Body of pancreas (tissue), 4 donors: ENCODE measurements around the gene VGLL4. TPM values are rescaled to one million over a fixed set of nuclear protein-coding genes. Genes with fewer than 3 reads are reported as not detected.

ENCODE experiments used
- ATAC-seq: fragments of 150-250 bp; one replicate; pipeline ENCODE4 v1.9.1; 2016
- DNase-seq, 4 donors: peaks; one replicate each; pipeline ENCODE4 v3.0.0-alpha.2; 2019
- H3K27ac ChIP-seq, 4 donors: fragments of 200-600 bp; sonication (generic); 1 replicate in 3 of 4; 2 replicates in 1 of 4; pipeline versions ENCODE4 v1.5.1 to v1.6.1; 2016 to 2019; ENCODE audit warnings: mild to moderate bottlenecking in 1 of 4, mixed read lengths in 1 of 4, moderate library complexity in 1 of 4
- H3K27me3 ChIP-seq, 2 donors: fragments of 200-600 bp; sonication (generic); one replicate each; pipeline ENCODE4 v1.6.0; 2016; ENCODE audit warnings: mild to moderate bottlenecking in 1 of 2
- H3K36me3 ChIP-seq, 2 donors: fragments of 200-600 bp; sonication (generic); replicated peaks in 1 of 2; 2 replicates each; pipeline ENCODE4 v1.5.1; 2016; ENCODE audit warnings: low read depth in 2 of 2; ENCODE audit not compliant: insufficient read depth in 1 of 2
- H3K4me1 ChIP-seq: fragments of 200-600 bp; sonication (generic); one replicate; pipeline ENCODE4 v1.6.0; 2016
- H3K4me3 ChIP-seq, 2 donors: fragments of 200-600 bp; sonication (generic); 1 replicate in 1 of 2; 2 replicates in 1 of 2; pipeline ENCODE4 v1.5.1; 2016 to 2019
- H3K9me3 ChIP-seq, 3 donors: fragments of 200-600 bp; sonication (generic); 1 replicate in 2 of 3; 2 replicates in 1 of 3; pipeline ENCODE4 v1.5.1; 2016
- POLR2A ChIP-seq, 3 donors: fragments of 450-650 bp; IDR thresholded peaks; one replicate each; pipeline ENCODE4 v1.6.1; 2016; ENCODE audit warnings: antibody characterized with exemption in 3 of 3, mild to moderate bottlenecking in 2 of 3
- WGBS, 2 donors: methylation state at CpG; one replicate each; pipeline ENCODE4 v1.1.5; 2017; 5-methylcytosine and 5-hydroxymethylcytosine counted together
- intact Hi-C: fragments of 100-400 bp; cut with DNase I; formaldehyde crosslinking; loops from one replicate; pipeline ENCODE4 v1.15.1; 2023
- total RNA-seq, 2 donors: library from RNA; depleted of rRNA; stranded (reverse); fragments of >200 nt; gene quantifications; one replicate each; pipeline ENCODE4 v1.1.0, GENCODE V29; 2016
- TF ChIP-seq, protein P1 (sequence below), 7 experiments: fragments of 450-650 bp in 4 of 7; fragments of 200-600 bp in 3 of 7; sonication (generic) in 3 of 7; IDR thresholded peaks; one replicate each; pipeline ENCODE4 v1.5.1; 2016 to 2019; ENCODE audit warnings: antibody characterized with exemption in 7 of 7

VGLL4 gene
- total RNA-seq, 2 donors from 2014 or later, result 66.4 to 91.0 TPM

DNA sequence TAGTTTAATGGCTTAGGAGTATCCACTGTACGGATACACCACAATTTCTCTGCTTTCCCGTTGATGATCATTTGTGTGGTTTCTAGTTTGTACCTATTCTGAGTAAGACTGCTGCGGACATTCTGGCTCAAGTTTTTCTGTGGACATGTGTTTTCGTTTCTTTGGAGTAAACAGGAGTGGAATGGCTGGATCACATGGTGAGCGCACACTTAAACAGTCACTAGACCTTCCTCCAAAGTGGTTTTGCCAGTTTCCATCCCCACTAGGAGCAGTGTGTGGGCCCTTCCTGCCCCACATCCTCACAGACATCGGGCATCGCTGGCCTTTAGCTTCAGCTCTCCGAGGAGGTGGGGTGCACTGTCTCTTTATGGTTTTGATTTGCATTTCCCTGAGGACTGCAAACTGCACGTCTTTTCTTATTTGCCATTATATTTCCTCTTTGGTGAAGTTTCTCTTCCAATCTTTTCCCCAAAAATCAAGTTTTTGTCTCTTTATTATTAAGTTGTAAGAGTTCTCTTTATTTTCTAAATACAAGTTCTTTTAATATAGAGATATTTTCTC lies 94.1 kb downstream of the VGLL4 start:
- Histone ChIP-seq H3K4me3 (no peak overlapping the region), H3K4me1 (peaks cover 16% of the 10 kb centered on the region), H3K9me3 (no peaks in the 10 kb centered on the region), H3K27me3 (no peaks in the 10 kb centered on the region), H3K27ac (no peak overlapping the region), H3K36me3 (no peaks in the 10 kb centered on the region)
- TF ChIP-seq, protein P1, sequence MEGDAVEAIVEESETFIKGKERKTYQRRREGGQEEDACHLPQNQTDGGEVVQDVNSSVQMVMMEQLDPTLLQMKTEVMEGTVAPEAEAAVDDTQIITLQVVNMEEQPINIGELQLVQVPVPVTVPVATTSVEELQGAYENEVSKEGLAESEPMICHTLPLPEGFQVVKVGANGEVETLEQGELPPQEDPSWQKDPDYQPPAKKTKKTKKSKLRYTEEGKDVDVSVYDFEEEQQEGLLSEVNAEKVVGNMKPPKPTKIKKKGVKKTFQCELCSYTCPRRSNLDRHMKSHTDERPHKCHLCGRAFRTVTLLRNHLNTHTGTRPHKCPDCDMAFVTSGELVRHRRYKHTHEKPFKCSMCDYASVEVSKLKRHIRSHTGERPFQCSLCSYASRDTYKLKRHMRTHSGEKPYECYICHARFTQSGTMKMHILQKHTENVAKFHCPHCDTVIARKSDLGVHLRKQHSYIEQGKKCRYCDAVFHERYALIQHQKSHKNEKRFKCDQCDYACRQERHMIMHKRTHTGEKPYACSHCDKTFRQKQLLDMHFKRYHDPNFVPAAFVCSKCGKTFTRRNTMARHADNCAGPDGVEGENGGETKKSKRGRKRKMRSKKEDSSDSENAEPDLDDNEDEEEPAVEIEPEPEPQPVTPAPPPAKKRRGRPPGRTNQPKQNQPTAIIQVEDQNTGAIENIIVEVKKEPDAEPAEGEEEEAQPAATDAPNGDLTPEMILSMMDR (IDR thresholded peaks at IDR 0.05), result no peak
- no peak for TF ChIP-seq POLR2A (IDR thresholded peaks at IDR 0.05)
- DNase-seq (no peak), ATAC-seq (no peak)
- intact Hi-C loops, result no loop called here
- WGBS, 2 donors, result 88 to 90% methylated on average over 9 of the region's 9 CpGs

DNA sequence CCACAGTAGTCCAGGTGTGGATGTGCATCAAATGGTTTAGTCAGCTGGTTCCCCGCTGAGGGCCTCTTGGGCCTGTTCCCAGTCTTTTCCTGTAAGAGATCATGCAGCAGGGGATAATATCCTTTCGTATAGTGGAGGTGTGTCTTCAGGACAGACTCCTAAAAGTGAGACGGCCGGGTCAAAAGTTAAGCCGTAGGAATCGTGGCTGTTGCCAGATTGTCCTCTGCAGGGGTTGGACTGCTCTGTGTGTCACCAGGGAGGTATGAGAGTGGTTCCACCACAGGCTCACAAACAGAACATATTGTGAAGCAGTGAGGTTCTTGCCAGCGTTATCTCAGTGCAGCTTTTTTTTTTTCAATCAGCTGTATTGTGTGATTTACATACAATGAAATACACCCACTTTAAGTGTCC lies 95.0 kb downstream of the VGLL4 start:
- no peak for TF ChIP-seq POLR2A (IDR thresholded peaks at IDR 0.05)
- TF ChIP-seq, protein P1 (IDR thresholded peaks at IDR 0.05), result no peak
- Histone ChIP-seq H3K27ac (no peak overlapping the region), H3K36me3 (no peaks in the 10 kb centered on the region), H3K4me3 (no peak overlapping the region), H3K9me3 (no peaks in the 10 kb centered on the region), H3K4me1 (peaks cover 7% of the 10 kb centered on the region), H3K27me3 (no peaks in the 10 kb centered on the region)
- ATAC-seq (no peak), DNase-seq (peak in 2 of 4 donors; percentile 42 to 54)
- intact Hi-C loops, result no loop called here
- 71 to 72% methylated on average over 6 to 7 of the region's 7 CpGs for WGBS, 2 donors

DNA sequence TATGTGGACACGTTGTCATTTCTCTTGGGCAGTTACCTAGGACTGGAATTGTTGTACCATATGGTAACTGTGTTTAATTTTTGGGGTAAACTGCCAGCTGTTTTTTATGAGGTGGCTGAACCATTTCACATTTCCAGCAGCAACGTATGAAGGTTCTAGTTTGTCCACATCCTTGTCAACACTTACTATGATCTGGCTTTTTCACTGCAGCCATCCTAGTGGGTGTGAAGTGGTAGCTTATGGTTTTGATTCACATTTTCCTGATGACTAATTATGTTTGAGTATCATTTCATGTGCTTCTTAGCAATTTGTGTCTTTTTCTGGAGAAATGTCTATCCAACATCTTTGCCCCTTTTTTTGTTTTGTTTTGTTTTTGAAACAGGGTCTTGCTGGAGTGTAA lies 96.2 kb downstream of the VGLL4 start:
- no peak for ATAC-seq
- Histone ChIP-seq H3K4me3 (no peak overlapping the region), H3K27ac (no peak overlapping the region), H3K27me3 (no peaks in the 10 kb centered on the region), H3K9me3 (no peaks in the 10 kb centered on the region), H3K36me3 (no peaks in the 10 kb centered on the region), H3K4me1 (no peaks in the 10 kb centered on the region)
- TF ChIP-seq, protein P1 (IDR thresholded peaks at IDR 0.05), result no peak
- TF ChIP-seq POLR2A (IDR thresholded peaks at IDR 0.05), result no peak
- intact Hi-C loops, result no loop called here
- 93 to 94% methylated on average over 2 of the region's 2 CpGs for WGBS, 2 donors
- no peak for DNase-seq

DNA sequence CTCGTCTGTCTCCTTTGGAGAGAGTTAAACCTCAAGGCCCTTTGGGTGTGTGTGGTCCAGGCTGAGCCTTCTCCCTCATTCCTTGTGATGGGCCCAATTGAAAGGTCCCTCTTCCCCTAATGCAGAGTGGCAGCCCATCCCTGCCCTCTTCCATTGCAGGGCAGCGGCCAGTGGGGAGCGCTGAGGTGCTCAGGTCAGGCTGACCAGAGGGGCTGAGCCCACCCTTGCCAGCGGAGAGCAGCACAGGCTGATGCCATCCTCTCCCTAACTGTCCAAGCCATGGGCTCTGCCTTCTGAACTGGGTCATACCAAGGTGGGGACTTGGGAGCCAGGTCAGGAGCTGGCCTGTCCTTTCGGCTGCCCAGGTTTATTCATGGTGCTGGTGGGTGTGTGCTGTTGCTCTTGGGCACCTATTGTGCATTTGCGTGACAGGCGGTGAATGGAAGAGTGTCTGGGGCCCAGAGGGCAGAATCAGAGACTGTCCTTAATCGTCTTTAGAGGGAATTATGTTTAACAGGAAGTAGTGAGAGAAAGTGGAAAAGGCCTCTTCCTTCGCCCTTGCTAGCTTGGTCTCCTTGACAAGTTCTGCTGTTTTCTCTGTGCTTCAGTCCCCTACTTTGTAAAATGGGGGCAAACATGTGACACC lies 96.9 kb downstream of the VGLL4 start:
- TF ChIP-seq POLR2A (IDR thresholded peaks at IDR 0.05), result no peak
- TF ChIP-seq, protein P1 (IDR thresholded peaks at IDR 0.05), result no peak
- no peaks in the 10 kb centered on the region for H3K27me3 ChIP-seq

More for the DNA sequence above, 96.9 kb downstream of the VGLL4 start:
- 91 to 93% methylated on average over 5 to 9 of the region's 9 CpGs for WGBS, 2 donors
- Histone ChIP-seq H3K27ac (no peak overlapping the region), H3K36me3 (no peaks in the 10 kb centered on the region), H3K4me1 (no peaks in the 10 kb centered on the region), H3K9me3 (no peaks in the 10 kb centered on the region), H3K4me3 (no peak overlapping the region)
- ATAC-seq, result no peak
- no peak for DNase-seq
- intact Hi-C loops, result no loop called here
